ENCODE data around the gene PAMR1.

PAMR1 gene

GRCh38 chr11:35491231-35491871 lies 34.1 kb downstream of the PAMR1 start:
- no peak for DNase-seq

GRCh38 chr11:35488117-35488516 lies 37.3 kb downstream of the PAMR1 start:
- DNase-seq, result no peak

DNA sequence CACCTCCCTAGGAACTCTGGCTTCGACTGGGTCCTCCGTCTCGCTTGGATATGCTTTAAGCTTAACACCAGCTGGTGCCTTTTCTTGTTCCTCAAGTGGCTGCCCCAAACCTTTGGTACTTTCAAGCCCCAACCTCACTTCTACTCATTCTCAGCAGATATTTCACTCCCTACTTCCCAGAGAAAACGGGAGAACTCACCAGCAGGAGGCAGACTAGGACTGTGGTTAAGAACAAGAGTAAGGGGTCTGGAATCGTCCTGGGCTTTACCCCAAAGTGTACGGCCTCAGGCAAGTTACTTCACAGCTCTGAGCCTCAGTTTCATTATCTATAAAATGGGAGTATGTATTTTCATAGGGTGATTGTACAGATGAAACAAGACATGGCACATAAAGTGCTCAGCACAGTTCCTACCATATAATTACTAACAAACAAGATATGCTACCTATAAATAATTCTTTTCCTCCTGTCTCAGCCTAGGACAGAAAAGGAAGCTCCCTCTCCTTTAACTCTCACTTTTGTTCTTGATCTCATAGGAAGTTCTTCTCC lies 37.8 kb downstream of the PAMR1 start:
- DNase-seq, result peak; percentile 1

DNA sequence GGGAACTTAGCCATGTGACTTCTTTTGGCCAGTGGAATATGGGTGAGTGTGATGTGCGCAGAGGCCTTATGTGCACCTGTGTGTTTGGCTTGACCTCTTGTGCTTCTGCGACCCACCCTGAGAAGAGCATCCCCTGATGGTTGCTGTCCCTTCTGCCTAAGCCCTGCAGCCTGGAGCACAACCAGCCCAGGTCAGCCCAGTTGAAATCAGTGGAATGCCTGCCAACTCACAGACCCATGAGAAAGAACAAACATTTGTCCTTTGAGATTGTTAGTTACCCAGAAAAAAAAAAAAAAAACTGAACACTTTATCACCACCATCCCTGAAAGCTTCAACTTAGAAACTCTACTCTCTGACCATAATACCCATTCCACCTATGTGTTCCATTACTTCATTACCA lies 38.5 kb downstream of the PAMR1 start:
- no peak for DNase-seq

- no peak for DNase-seq
These were observed 39.0 kb downstream of the PAMR1 start for GRCh38 chr11:35486446-35486845.

- peak; percentile 54 for DNase-seq
These were observed 39.6 kb downstream of the PAMR1 start for GRCh38 chr11:35485656-35486322.

GRCh38 chr11:35484435-35484834 lies 41.0 kb downstream of the PAMR1 start:
- no peak for DNase-seq

GRCh38 chr11:35483131-35483820 lies 42.1 kb downstream of the PAMR1 start:
- no peak for DNase-seq

- DNase-seq, result no peak
These were observed 45.7 kb downstream of the PAMR1 start for GRCh38 chr11:35479731-35480130.

DNA sequence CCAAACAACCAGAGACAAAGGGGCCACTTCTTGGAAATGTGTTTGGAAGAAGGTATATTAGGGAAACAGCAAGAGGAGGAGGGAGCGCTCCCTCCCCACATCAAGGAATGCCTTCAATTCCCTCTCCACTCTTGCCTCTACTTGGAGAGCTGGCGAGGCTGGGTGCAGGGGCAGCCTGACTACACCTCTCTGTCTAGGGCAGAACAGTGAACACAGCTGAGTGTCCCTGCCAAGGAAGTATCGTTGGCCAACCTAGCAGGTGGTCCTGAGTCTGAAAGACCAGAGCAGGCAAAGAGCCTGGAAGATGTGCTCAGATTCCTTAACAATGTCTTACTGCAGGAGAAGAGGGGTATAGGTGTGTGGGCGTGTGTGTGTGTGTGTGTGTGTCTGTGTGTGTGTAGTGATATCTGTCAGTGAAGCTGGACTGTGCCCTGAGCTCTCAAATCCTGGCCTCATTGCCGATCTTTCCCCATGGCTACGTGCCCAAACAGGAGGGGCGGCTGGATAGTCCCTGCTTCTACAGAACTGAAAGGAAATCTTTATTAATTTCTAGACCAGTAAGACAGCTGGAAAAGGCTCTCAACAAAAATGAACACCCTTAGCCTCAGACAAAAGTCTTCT lies 46.8 kb downstream of the PAMR1 start:
- no peak for DNase-seq

- DNase-seq, result no peak
These were observed 47.5 kb downstream of the PAMR1 start for GRCh38 chr11:35477901-35478300.

DNA sequence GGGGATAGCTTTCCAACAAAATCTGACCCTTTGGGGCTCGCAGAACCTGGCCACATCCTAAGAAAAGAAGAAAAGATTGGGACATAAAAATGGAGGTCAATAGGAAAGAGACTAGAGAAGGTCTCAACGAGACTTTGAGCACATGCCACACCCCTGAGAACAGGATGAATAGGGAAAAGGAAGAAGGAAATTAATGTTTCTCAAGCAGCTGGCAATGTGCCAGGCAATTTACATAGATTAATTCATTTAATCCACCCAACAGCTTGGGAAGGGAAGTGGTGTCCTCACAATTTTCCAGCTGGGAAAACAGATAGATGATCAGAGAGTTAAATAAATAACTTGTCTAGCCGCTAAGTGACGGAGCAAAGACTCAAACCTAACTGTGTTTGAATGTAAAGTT lies 50.7 kb downstream of the PAMR1 start:
- no peak for DNase-seq

GRCh38 chr11:35473795-35474374 lies 51.5 kb downstream of the PAMR1 start:
- DNase-seq, result no peak

DNA sequence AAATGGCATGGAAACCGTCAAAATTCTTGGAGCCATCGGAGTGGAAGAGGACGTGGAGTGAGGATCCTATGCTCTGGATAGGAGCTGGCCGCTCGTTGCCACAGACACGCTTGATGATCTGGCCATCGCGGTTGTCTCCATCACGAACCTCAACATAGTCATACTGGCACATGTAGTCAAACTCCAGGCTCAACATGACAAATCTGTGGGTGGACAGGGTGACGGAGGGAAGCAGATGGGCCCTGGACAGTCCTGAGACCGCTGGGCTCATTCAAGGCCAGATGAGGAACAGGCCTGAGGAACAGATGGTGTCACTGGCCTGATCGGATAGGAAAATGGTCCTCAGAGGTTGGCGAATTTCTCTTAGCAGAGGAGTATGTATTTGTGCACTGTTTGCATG lies 54.8 kb downstream of the PAMR1 start:
- DNase-seq, result no peak

- no peak for DNase-seq
These were observed 59.4 kb downstream of the PAMR1 start for GRCh38 chr11:35466058-35466457.

DNA sequence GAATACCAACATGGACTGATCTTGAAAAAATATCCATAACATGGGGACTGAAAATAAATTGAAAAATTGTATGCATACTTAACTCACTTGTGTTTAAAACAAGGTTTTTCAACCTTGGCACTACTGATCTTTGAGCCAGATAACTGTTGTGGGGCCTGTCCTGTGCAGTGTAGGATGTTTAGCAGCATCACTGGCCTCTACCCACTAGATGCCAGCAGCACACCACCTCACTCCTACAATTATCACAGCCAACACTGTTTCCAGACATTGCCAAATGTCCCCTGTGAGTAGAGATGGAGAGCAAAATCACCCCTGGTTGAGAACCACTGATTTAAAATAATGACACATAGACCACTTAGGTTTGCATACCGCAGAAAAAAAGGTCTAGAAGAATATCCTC lies 61.1 kb downstream of the PAMR1 start:
- DNase-seq, result no peak

GRCh38 chr11:35463331-35463751 lies 62.1 kb downstream of the PAMR1 start:
- no peak for DNase-seq

GRCh38 chr11:35461917-35462538 lies 63.4 kb downstream of the PAMR1 start:
- no peak for DNase-seq

- no peak for DNase-seq
These were observed 65.9 kb downstream of the PAMR1 start for GRCh38 chr11:35459489-35459888.

DNA sequence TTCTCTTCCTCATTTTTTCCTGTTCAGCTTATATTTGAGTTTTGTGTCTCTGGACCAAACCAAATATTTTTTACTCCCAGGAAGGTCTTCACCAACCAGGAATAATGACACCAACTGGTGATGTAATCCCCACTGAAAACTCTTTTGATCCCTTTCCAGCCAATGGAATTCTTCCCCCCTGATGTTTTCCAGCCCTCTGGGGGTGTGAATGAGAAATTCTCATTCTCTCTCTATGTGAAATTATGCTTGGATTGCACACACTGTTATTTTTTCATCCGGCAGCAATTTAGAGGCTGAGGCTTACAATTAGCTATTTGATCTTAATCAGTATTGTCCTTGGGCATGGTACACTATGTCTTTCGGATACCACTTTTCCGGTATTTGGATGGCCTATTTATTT lies 66.6 kb downstream of the PAMR1 start:
- no peak for DNase-seq

DNA sequence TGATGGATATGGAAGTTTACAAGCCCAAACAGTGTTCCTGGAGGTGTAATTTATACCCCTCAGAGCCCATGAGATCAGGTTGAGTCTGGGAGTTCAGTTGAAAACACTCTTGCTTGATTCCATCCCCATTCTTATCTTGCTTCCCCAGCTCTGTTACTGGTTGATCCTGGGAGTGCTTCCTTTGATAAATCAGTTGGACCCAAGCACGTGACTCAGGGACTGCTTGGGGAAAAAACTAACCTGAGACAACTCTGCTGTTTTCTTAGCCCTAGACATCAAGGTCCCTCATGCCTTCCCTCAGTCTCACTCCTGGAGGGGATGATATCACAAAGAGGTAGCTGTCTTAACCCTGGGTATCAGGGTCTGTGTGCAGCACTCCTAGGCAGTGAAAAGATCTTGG lies 71.1 kb downstream of the PAMR1 start:
- DNase-seq, result no peak

- DNase-seq, result no peak
These were observed 88.7 kb downstream of the PAMR1 start for GRCh38 chr11:35436581-35437250.
